SK-N-DZ (cell line): Measurements from ENCODE around the gene MVB12B.
"Not testable (repeated sequence)": the region's sequence is repeated elsewhere in the genome, so short reads cannot be mapped to it uniquely, and the experiment has no call there.

ENCODE experiments used
- DNase-seq: peaks from one replicate; pipeline ENCODE4 v3.0.0-alpha.2; 2015; ENCODE audit warnings: low spot score
- small RNA-seq, 2 experiments: library from RNA; depleted of rRNA; stranded (forward); fragments of <200 nt; gene quantifications; one replicate each; pipeline ENCODE3, GENCODE V24; 2014

Gene MVB12B

DNA sequence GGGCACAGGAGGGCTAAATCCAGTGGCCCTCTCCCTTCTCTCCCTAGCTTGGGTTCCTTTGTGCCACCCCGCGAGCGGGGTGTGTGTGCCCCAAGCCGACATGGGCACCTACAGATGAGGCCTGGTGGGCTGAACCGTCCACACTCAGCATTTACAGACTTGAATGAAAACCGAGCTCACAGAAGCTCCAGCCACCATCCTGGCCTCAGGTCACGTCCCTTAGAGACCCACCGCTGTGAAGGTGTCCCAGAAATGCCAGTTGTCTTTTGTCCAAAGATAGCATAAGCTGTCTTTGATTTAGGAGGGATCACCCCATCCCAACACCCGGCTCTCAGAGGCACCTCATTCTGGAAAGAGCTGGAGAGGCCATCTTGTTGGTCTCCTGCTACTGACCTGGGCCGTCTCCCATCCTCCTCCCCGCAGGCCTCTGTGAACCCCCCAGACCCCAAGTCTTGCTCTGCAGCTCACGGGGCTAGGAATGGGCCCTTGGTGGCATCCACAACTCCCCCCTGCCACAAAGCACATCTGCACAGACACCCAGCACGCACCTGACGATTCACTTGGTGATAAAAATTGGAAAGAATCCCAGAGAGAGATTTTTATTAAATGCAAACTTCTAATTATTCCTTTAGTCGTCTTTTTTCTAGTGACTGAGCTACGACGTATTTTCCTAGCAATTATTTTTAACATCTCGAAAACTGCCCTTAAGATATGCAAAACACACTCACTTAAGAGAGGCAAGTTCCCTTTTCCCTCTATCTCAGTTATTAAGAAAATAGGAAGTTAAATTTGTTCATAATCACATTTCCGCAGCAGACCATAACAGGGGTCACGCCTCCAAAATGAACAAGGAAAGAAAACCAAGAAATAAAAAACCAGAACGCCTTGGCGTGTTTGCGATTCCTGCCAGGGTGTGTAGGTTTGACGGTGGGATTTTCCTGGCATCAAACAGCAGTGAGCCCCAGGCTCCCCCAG, 206.6 kb downstream of the MVB12B start:
- DNase-seq: no peak

DNA sequence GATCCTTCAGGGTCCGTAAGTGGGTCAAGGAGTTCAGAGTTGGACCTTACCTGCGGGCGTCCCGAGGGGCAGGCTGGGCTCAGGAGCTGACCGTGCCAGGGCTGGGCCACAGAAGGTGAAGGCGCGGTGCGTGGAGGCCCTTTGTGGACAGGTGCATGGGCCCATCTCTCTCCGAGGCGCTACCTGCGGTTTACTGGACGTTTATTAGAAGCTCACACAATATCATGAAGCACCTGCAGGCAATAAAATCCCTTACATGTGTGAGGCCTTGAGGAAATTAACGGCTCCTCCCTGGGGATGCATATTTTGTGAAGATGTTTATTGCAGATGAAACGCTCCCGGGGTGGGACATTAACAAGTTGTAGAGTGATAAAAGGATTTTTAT, 207.3 kb downstream of the MVB12B start:
- DNase-seq: no peak

DNA sequence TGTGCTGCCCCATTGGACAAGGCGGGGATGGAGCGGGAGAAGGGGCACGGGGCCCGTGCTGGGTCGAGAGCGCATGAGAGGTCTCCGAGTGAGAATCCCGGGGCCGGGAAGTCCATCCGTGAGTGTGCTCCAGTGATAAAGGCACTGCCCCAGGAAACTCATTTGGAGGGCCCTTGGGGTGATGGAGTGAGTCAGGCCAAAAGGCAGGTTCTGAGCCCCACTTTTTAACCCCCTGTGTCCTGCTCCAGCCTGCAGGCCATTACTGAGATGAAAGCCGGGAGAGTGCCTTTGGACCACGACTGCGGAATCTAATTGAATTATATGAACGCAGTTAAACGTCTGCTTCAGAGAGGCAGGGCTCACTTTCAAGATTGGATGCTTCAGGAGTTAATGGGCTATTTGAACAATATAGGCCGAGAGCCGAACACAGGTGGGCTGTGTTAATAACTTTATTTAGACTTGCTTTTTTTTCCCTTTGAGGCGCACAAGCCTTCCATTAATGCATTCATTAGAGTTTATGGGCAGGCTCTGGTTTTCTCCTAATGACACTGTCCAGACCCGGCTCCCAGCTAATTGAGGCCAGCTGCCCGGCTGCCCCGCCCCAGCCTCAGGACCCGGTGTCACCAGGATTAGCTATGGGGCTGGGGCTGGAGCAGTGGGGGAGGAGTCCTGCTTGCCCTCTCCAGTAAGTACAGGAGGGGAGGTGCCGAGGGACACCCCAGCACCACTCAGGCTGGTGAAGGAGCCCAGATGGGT, 208.0 kb downstream of the MVB12B start:
- peak; percentile 95 for DNase-seq

- no peak for DNase-seq
These were observed 209.5 kb downstream of the MVB12B start for GRCh38 chr9:126536131-126536530.

GRCh38 chr9:126536841-126537465, 210.3 kb downstream of the MVB12B start:
- no peak for DNase-seq

DNA sequence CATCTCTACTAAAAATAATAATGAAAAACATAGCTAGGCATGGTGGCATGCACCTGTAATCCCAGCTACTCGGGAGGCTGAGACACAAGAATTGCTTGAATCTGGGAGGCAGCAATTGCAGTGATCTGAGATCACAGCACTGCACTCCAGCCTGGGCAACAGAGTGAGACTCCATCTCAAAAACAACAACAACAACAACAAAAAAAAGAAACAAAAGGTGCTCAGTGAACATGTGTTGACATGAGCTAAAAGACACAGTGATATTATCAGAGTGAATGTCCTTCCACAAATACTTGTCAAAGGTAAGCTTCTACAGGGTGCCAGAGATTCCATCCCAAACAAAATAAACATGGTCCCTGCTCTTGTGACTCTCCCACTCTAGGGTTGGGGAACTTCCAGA, 211.9 kb downstream of the MVB12B start:
- DNase-seq: no peak

DNA sequence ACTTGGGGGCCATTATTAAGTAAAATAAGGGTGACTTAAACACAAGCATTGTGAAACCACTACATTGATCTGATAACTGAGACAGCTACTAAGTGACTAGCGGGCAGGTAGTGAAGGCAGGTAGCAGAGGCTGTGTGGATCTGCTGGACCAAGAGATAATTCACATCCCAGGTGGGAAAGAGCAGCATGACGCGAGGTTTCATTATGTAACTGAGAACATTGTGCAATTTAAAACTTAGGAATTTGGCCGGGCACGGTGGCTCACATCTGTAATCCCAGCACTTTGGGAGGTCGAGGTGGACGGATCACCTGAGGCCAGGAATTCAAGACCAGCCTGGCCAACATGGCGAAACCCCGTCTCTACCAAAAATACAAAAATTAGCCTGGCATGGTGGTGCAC, 213.8 kb downstream of the MVB12B start:
- not testable (repeated sequence) for DNase-seq

- no peak for DNase-seq
These were observed 216.9 kb downstream of the MVB12B start for GRCh38 chr9:126543490-126543889.

GRCh38 chr9:126545106-126545505, 218.5 kb downstream of the MVB12B start:
- no peak for DNase-seq

DNA sequence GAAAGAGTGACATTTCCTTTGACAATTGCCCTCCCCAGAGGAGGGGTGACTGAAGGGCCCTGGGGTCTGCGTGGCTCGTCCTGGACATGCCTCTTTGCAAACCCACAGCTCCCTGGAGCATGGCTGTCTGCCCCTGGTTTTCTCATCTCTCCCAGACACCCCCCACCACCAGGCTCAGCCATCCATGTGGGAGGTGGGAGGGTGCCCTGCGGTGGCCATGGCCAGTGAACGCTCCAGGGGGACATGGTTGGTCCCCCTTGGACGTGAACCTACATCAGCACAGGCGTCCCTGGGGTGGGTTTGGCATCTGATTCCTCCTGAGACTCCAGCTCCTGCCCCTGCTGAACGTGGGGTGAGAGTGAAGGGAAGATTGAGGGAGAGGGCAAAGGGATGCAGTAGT, 219.4 kb downstream of the MVB12B start:
- no peak for DNase-seq

- DNase-seq: no peak
These were observed 221.7 kb downstream of the MVB12B start for GRCh38 chr9:126548312-126548711.

- peak; percentile 89 for DNase-seq
These were observed 222.8 kb downstream of the MVB12B start for GRCh38 chr9:126549246-126550006.

- peak; percentile 71 for DNase-seq
These were observed 224.3 kb downstream of the MVB12B start for GRCh38 chr9:126550891-126551351.

- DNase-seq: no peak
These were observed 225.2 kb downstream of the MVB12B start for GRCh38 chr9:126551812-126552211.

DNA sequence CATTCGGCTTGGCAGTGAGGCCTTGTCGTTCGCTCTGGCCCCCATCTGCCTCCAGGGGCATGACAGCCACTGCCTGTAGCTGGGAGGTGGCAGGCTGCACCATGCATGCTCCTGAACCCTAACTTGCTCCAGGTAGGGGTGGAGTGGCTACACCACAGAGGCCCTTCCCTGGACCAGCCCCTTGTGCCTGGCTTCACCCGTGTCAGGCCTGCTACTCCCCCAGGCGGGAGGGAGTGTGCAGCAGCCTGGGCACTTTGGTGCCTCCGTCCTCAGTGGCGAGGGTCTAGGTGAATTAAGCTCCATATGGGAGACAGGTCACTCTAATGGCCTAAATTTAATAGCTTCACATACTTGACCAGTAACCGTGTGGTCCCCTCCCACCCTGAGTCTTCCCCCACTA, 227.7 kb downstream of the MVB12B start:
- no peak for DNase-seq

- DNase-seq: not testable (repeated sequence)
These were observed 228.8 kb downstream of the MVB12B start for GRCh38 chr9:126555421-126555820.

Small RNA genes lying within 50 kb of the gene (small RNA-seq; reads per million reads assigned to genes)
- 0 to 0.24 reads per million in 2 experiments for gene RF00108
